DOHH2 (cell line): ENCODE results near the gene GNB3.

Experiments used
- EZH2phosphoT487 ChIP-seq: fragments of 200-600 bp; sonication (generic); IDR thresholded peaks from 2 replicates; pipeline ENCODE4 v1.6.1; 2017; ENCODE audit warnings: borderline replicate concordance, mild to moderate bottlenecking, antibody characterized with exemption, low read length, moderate library complexity, mixed read lengths
- TF ChIP-seq, protein P1 (sequence below): fragments of 200-600 bp; sonication (generic); IDR thresholded peaks from one replicate; pipeline ENCODE4 v1.5.1; 2014; ENCODE audit warnings: antibody characterized with exemption, mild to moderate bottlenecking, low read depth, low read length; ENCODE audit not compliant: poor library complexity, severe bottlenecking

DNA sequence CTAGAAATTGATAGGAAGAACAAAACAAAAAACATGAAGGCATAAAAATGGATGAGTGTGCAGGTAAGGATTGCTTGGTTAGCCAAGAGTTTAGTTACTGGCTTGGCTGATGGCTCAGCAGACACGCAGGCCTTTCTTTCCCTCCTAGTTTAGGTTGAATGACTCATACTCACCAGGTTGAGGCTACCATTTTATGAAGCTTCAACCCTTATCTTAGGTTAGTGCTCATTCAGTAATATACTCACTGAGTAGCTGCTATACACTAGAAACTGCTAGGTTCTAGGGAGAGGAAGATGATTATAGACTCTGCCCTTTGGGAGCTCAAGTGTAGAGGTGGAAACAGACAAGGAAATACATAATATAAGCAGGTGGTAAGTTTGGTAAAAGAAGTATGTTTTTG, 6.5 kb upstream of the GNB3 start:
- TF ChIP-seq, protein P1, sequence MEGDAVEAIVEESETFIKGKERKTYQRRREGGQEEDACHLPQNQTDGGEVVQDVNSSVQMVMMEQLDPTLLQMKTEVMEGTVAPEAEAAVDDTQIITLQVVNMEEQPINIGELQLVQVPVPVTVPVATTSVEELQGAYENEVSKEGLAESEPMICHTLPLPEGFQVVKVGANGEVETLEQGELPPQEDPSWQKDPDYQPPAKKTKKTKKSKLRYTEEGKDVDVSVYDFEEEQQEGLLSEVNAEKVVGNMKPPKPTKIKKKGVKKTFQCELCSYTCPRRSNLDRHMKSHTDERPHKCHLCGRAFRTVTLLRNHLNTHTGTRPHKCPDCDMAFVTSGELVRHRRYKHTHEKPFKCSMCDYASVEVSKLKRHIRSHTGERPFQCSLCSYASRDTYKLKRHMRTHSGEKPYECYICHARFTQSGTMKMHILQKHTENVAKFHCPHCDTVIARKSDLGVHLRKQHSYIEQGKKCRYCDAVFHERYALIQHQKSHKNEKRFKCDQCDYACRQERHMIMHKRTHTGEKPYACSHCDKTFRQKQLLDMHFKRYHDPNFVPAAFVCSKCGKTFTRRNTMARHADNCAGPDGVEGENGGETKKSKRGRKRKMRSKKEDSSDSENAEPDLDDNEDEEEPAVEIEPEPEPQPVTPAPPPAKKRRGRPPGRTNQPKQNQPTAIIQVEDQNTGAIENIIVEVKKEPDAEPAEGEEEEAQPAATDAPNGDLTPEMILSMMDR: no peak
- TF ChIP-seq EZH2phosphoT487: no peak
